DMS 273 (cell line): ENCODE results near the gene TEX2.
"Not testable (repeated sequence)": the region's sequence is repeated elsewhere in the genome, so short reads cannot be mapped to it uniquely, and the experiment has no call there.

Experiments used
- DNase-seq: peaks from one replicate; lab custom pipeline; 2025; ENCODE audit not compliant: unreplicated experiment; lab: John Stamatoyannopoulos, UW

TEX2 gene

GRCh38 chr17:64240261-64240740 lies 22.8 kb downstream of the TEX2 start:
- DNase-seq = no peak

DNA sequence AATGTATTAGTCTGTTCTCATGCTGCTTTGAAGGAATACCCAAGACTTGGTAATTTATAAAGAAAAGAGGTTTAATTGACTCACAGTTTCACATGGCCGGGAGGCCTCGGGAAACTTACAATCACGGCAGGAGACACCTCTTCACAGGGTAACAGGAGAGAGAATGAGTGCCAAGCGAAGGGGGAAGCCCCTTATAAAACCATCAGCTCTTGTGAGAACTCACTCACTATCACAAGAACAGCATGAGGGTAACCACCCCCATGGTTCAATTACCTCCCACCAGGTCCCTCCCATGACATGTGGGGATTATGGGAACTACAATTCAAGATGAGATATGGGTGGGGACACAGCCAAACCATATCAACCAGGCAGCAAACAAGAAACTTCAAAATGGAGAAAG lies 24.6 kb downstream of the TEX2 start:
- DNase-seq = not testable (repeated sequence)

GRCh38 chr17:64236827-64237403 lies 26.1 kb downstream of the TEX2 start:
- peak; percentile 47 for DNase-seq

GRCh38 chr17:64234961-64235360 lies 28.1 kb downstream of the TEX2 start:
- DNase-seq = no peak

GRCh38 chr17:64232466-64233262 lies 30.4 kb downstream of the TEX2 start:
- DNase-seq = no peak

DNA sequence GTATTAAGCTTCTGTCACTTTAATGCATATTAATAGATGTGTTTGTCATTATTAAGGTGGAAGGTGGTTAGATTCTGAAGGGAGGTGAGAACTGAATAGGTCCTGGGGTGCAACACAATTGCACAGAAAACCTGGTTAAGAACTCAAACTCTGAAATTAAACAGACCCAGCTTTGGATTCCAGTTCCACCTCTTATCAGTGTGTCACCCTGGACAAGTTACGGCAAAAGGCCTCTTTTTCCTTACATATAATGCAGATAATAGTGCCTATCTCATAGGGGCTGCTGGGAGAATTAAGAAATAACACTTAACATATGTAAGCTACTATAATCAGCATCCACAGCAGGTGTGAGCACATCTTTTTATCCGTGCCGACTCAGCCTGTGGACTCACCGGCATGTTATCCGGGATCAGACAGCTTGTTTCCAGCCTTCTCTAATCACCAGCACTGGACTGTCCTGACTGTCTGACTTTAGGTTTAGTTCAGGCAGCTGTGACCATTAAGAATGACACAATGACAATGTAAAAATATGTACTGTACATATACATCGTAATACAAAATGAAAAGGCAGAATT lies 31.4 kb downstream of the TEX2 start:
- no peak for DNase-seq

GRCh38 chr17:64230791-64231408 lies 32.2 kb downstream of the TEX2 start:
- DNase-seq = no peak

- DNase-seq = no peak
Observed at GRCh38 chr17:64229815-64230728, 33.0 kb downstream of the TEX2 start.

DNA sequence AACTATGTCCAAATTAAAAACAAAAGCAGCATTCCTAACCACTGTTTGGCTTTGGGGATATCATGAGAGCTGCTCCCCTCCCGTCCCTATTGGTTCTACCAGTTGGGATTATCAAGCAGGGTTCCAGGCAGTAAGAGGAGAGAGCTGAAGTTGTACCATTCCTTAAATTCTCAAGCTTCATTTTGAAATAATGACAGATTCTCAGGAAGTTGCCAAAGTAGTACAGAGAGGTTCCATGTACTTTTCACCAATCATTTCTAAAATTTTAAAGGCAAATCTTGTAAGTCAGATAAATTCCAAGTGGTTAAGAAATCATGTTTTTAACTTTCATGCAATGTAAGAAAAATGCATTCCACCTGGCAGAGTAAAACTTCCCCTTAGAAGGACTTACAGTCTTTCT lies 36.9 kb downstream of the TEX2 start:
- DNase-seq = no peak

DNA sequence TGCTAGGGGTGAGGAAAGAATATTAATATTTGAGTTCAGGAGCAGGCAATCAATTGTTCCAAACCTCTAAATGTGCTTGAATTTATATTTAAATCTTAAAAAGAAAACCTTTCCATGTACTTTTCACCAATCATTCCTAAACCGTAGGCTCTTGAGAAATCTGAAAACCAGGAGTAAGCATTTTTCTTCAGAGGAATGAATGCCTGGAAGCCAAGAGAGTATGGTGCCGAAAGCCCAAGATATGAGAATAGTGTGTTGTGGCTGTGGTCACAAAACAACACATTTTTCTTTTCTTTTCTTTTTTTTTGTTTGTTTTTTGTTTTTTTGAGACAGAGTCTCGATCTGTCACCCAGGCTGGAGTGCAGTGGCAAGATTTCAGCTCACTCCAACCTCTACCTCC lies 37.6 kb downstream of the TEX2 start:
- no peak for DNase-seq

- DNase-seq = peak; percentile 78
Observed at GRCh38 chr17:64223931-64224629, 39.0 kb downstream of the TEX2 start.

DNA sequence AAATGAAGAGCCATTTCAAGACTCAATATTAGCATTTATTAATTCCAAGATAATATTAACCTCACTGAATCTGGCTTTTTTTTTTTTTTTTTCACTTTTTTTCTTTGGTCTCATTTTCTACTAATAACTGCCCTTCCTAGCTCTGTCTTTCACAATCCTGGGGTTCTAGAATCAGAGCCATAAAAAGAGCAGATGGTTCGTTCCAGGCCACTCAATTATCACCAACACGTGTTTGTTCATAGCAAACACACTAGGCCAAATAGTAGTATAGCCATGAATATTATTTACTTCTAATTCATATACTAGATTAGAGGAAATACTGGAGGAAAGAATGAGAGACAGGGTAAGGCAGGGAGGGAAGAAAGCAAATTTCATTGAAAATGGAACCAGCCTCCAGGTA lies 39.8 kb downstream of the TEX2 start:
- DNase-seq = peak; percentile 39

DNA sequence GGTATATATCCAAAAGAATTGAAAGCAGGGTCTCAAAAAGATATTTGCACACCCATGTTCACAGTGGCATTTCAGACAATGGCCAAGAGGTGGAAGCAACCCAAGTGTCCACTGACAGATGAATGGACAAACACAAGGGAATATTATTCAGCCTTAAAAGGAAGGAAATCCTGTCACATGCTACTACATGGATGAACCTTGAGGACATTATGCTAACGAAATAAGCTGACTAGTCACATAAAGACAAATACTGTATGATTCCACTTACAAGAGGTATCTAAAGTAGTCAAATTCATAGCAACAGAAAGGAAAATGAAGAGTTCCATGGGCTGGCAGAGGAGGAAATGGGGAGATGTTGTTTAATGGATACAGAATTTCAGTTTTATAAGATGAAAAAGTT lies 41.4 kb downstream of the TEX2 start:
- DNase-seq = no peak

DNA sequence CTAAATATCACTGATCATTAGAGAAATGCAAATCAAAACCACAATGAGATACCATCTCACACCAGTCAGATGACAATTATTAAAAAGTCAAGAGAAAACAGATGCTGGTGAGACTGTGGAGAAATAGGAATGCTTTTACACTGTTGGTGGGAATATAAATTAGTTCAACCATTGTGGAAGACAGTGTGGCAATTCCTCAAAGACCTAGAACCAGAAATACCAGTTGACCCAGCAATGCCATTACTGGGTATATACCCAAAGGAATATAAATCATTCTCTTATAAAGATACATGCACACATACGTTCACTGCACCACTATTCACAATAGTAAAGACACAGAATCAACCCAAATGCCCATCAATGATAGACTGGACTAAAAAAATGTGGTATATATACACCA lies 42.5 kb downstream of the TEX2 start:
- DNase-seq = not testable (repeated sequence)

DNA sequence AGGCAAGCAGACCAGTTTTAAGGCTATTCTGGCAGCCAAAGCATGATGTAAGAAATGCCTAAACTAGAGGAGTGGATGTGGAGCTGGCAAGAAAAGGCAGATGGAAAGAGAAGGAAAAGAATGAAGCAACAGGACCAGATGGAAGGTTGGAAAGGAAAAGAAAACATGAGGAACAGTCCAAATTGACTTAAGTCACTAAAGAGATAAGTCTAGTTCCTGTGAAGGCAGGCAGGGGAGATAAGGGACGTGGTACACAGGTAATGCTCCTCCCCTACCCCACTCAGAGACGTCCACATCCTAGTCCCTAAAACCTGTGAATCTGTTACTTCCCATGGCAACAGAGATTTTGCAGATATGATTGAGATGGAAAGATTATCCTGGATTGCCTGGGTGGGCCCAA lies 43.5 kb downstream of the TEX2 start:
- no peak for DNase-seq

DNA sequence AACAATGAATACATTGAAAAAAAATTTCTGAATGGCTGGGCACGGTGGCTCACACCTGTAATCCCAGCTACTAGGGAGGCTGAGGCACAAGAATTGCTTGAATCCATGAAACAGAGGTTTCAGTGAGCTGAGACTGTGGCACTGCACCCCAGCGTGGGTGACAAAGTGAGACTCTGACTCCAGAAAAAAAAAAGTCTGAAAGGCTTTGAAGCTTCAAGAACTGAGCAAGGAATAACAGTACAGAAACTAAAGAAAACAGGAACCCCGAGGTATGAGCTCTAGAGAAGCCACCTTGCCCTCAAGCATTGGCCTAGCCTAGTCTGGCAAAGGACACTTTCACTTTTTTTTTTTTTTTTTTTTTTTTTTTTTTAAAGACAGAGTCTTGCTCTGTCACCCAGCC lies 45.0 kb downstream of the TEX2 start:
- DNase-seq = no peak

DNA sequence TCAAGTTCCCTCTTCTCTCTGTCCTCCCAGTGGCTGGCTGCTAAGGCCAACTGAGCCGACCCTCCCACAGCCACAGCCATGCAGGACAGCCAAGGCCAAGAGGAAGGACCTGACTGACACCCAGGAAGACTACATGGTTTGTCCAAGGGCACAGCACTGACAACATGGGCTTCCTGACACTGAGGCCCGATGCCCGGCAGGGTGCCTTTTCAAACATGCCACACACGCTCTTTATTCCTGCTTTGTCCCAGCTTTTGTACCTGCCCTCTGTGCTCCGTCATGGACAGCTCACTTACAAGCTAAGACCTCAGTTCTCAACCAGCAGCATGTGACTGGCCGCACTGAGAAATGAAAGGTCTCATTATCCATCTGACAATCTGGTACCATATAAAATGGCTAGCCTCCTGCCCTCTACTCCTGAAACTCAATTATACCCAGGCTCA lies 45.8 kb downstream of the TEX2 start:
- DNase-seq = peak; percentile 46

DNA sequence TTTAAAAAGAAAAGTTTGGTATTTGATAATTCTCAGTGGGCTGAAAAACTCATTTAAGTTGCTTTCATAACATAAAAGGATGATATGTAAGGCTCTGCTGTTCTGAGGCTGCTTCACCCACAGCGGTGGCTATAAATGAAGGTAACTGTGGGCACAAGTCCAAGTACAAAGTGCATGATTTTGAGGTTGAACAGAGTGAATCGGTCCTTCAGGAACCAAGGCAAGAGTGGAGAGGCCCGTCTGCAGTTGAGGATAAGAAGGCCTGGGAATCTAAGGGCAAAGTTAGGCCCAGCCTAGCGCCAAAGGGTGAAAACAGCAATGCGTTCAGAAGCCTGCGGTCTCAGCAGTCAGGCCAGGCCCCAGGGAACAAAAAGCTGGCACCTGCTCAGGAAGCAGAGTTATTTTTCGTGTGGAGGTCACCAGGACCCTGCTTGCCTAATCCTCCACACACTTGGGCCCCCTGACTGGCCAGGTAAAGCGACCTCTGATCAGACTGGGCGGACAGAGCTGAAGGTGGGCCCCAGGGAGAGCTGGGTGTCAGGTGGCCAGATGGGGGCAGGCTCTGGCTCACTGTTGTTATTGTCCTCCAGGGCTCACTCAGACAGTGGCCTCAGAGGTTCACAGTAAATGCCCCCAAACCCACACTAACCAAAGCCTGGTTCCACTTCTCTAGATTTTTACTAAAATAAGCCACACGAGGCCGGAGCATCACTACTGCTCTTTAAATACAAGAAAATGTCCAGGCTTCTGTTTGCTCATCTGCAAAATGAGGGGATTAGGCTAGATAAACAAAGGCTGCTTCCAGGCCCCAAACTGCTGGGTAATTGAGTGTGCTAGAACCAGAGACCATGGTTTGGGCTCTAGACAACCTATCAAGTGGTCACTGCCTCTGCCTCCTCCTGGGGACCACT lies 46.5 kb downstream of the TEX2 start:
- peak; percentile 65 for DNase-seq

DNA sequence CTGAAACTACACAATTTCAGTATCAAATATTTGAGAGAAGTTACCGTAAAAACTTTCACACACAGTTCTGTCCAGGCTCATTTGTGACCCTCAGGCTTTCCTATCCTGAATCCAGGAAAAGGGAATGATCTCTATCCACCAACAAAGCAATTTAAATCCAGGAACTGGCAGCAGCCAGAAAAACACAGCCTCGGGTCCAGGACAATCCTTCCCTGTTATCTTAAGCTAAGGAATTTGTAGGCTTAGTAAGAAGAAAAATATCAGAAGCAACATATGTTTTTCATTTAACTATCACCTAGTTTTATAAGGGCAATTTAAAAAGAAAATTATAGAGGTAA lies 47.1 kb downstream of the TEX2 start:
- DNase-seq = no peak
